OCI-LY7 (cell line): ENCODE data around the gene CYP20A1.

Experiments used
- EZH2phosphoT487 ChIP-seq: fragments of 200-600 bp; sonication (generic); IDR thresholded peaks from 2 replicates; pipeline ENCODE4 v1.6.1; 2018; ENCODE audit warnings: low read depth, borderline replicate concordance, mild to moderate bottlenecking, mixed run types, antibody characterized with exemption, low read length, moderate library complexity, mixed read lengths
- TF ChIP-seq, protein P1 (sequence below): fragments of 200-600 bp; sonication (generic); conservative IDR thresholded peaks from 2 replicates; pipeline ENCODE4 v1.5.1; 2014; ENCODE audit warnings: mild to moderate bottlenecking, antibody characterized with exemption, low read length, moderate library complexity, mixed read lengths

GRCh38 chr2:203346612-203347011 is 107.8 kb downstream of the CYP20A1 start:
- TF ChIP-seq, protein P1, sequence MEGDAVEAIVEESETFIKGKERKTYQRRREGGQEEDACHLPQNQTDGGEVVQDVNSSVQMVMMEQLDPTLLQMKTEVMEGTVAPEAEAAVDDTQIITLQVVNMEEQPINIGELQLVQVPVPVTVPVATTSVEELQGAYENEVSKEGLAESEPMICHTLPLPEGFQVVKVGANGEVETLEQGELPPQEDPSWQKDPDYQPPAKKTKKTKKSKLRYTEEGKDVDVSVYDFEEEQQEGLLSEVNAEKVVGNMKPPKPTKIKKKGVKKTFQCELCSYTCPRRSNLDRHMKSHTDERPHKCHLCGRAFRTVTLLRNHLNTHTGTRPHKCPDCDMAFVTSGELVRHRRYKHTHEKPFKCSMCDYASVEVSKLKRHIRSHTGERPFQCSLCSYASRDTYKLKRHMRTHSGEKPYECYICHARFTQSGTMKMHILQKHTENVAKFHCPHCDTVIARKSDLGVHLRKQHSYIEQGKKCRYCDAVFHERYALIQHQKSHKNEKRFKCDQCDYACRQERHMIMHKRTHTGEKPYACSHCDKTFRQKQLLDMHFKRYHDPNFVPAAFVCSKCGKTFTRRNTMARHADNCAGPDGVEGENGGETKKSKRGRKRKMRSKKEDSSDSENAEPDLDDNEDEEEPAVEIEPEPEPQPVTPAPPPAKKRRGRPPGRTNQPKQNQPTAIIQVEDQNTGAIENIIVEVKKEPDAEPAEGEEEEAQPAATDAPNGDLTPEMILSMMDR, result no peak
- no peak for TF ChIP-seq EZH2phosphoT487
